Esophagus (tissue), 2 donors: ENCODE results near the gene ZC3H18. TPM values are rescaled to one million over a fixed set of nuclear protein-coding genes. Genes with fewer than 3 reads are reported as not detected.
A peak's percentile ranks its signal among the peaks of the same experiment; 100 is the strongest.
"Not testable (repeated sequence)": the region's sequence is repeated elsewhere in the genome, so short reads cannot be mapped to it uniquely, and the experiment has no call there.

Source experiments
- H3K27ac ChIP-seq, 2 donors: one replicate each; pipeline ENCODE4 v1.5.1; 2013; ENCODE audit warnings: low read depth in 2 of 2, mild to moderate bottlenecking in 2 of 2, inconsistent platforms in 1 of 2, low read length in 1 of 2, moderate library complexity in 1 of 2
- H3K27me3 ChIP-seq, 2 donors: one replicate each; pipeline ENCODE4 v1.6.1; 2013; ENCODE audit warnings: low read length in 2 of 2, control low read depth in 1 of 2, mild to moderate bottlenecking in 1 of 2; ENCODE audit not compliant: insufficient read depth in 2 of 2, control insufficient read depth in 1 of 2
- H3K36me3 ChIP-seq, 2 donors: one replicate each; pipeline ENCODE4 v1.6.1; 2013; ENCODE audit warnings: low read length in 1 of 2; ENCODE audit not compliant: control insufficient read depth in 2 of 2, insufficient read depth in 2 of 2
- H3K4me1 ChIP-seq, 2 donors: one replicate each; pipeline ENCODE4 v1.6.1; 2013; ENCODE audit warnings: low read length in 1 of 2; ENCODE audit not compliant: control insufficient read depth in 2 of 2, insufficient read depth in 2 of 2
- H3K4me3 ChIP-seq, 2 donors: one replicate each; pipeline ENCODE4 v1.5.1; 2013; ENCODE audit warnings: low read length in 2 of 2, mild to moderate bottlenecking in 2 of 2, low read depth in 1 of 2, moderate library complexity in 1 of 2
- H3K9me3 ChIP-seq, 2 donors: one replicate each; pipeline ENCODE4 v1.6.1; 2013; ENCODE audit warnings: mild to moderate bottlenecking in 2 of 2, low read depth in 1 of 2, low read length in 1 of 2, moderate library complexity in 1 of 2; ENCODE audit not compliant: control insufficient read depth in 2 of 2, insufficient read depth in 1 of 2
- WGBS, 2 donors: extraction: QIAGEN DNeasy Blood & Tissue Kit; methylation state at CpG; one replicate each; pipeline ENCODE4 v1.1.7; 2013; 5-methylcytosine and 5-hydroxymethylcytosine counted together
- polyA plus RNA-seq, 2 donors: library from polyadenylated mRNA; stranded (reverse); fragments of 200-250 nt; gene quantifications; one replicate each; pipeline ENCODE4 v1.2.3, GENCODE V29; 2013
- donor health status: healthy with polysubstance abuse.
- donor health status: Bipolar disorder and iron deficiency.

Gene ZC3H18
- polyA plus RNA-seq, 2 donors: 19.1 to 24.5 TPM

DNA sequence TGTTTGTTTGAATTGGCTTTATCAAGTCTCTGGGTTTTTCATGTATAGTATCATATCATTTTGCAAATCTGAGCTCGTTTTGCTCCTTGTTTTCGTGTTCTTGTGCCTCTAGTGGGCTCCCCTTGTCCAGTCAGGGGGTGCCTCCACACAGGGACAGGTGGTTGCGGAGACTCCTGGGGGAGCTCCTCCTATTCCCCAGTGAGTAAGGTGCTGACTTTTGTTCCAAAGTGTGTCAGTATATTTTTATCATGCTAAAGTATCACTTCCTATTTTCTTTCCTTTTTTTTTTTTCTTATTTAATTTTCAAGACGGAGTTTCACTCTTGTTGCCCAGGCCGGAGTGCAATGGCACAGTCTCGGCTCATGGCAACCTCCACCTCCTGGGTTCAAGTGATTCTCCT is 37.9 kb downstream of the ZC3H18 start:
- peaks cover 2% of the 10 kb centered on the region in 2 donors for H3K4me1 ChIP-seq
- H3K36me3 ChIP-seq: peaks cover 19 to 42% of the 10 kb centered on the region in 2 donors
- no peaks in the 10 kb centered on the region for H3K27me3 ChIP-seq
- H3K4me3 ChIP-seq: no peak overlapping the region
- no peak overlapping the region for H3K27ac ChIP-seq
- no peaks in the 10 kb centered on the region for H3K9me3 ChIP-seq
- 89 to 91% methylated on average over 6 of the region's 6 CpGs for WGBS, 2 donors

DNA sequence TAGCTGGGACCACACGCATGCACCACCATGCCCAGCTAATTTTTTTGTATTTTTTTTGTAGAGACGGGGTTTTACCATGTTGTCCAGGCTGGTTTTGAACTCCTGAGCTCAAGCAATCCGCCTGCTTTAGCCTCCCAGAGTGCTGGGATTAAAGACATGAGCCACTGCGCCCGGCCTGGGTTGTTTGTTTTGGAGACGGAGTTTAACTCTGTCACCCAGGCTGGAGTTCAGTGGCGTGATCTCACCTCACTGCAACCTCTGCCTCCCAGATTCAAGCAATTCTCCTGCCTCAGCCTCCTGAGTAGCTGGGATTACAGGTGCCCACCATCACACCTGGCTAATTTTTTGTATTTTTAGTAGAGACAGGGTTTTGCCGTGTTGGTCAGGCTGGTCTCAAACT is 39.2 kb downstream of the ZC3H18 start:
- H3K27me3 ChIP-seq, H3K4me1 ChIP-seq, H3K4me3 ChIP-seq, H3K9me3 ChIP-seq, H3K27ac ChIP-seq: not testable (repeated sequence)
- peaks cover 19 to 45% of the 10 kb centered on the region in 2 donors for H3K36me3 ChIP-seq
- WGBS, 2 donors: 91 to 96% methylated on average over 8 of the region's 8 CpGs

DNA sequence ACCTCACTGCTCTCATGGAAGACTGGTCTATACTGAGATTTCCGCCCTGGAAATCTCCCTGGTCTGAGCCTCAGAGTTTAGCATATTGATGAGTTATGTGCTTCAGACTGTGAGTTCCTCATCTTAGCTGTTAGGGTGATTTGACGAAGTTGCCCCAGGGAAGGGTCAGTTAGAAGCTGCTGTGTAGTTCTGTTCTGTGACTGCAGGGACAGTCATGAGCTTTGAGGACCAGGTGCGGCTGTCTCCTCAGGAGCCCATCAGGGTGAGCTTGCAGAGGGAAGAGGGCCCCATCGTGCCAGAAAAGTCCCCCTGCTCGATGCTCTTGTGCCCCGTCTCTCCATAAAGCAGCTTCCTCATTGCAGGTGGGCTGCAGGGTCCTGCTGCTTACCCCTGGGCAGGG is 39.9 kb downstream of the ZC3H18 start:
- H3K27me3 ChIP-seq: no peaks in the 10 kb centered on the region
- H3K36me3 ChIP-seq: peaks cover 19 to 49% of the 10 kb centered on the region in 2 donors
- 93 to 94% methylated on average over 6 of the region's 6 CpGs for WGBS, 2 donors
- H3K27ac ChIP-seq: no peak overlapping the region
- peaks cover 2% of the 10 kb centered on the region in 2 donors for H3K4me1 ChIP-seq
- no peak overlapping the region for H3K4me3 ChIP-seq
- H3K9me3 ChIP-seq: no peaks in the 10 kb centered on the region

DNA sequence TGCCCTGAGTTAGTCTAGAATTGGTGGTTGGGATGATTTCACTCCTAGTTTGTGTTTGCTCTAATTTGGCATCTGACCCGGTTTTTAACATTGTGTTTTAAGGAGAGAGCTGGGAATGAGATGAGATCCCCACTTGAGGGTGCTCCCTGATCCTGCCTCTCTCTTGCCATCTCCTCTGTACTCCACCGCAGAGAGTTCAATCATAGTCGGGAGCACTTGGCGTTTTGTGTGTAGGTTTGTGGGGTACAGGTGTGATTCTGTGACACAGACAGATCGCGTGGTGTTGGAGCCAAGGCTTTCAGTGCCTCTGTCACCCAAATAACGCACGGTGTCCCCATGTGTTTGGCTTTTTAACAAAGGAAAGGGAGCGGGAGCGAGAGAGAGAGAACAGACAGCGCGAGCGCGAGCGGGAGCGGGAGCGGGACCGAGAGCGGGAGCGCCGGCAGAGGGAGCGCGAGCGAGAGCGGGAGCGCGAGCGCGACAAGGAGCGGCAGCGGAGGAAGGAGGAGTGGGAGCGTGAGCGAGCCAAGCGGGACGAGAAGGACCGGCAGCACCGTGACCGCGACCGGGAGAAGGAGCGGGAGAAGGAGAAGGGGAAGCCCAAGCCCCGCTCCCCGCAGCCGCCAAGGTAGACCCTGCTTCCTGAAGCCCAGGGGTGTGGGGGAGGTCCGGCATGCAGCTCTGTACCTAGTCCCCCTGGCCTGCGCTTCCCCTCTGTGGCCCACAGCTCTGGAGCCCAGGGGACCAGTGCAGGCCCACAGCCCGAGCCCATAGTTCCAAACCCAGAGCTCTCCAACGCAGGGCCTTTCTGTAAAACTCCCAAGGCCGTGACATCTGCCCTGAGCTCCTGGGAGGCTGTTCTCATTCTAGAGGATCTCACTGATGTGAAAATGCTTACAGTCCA is 41.0 kb downstream of the ZC3H18 start:
- H3K36me3 ChIP-seq: peaks cover 19 to 46% of the 10 kb centered on the region in 2 donors

DNA sequence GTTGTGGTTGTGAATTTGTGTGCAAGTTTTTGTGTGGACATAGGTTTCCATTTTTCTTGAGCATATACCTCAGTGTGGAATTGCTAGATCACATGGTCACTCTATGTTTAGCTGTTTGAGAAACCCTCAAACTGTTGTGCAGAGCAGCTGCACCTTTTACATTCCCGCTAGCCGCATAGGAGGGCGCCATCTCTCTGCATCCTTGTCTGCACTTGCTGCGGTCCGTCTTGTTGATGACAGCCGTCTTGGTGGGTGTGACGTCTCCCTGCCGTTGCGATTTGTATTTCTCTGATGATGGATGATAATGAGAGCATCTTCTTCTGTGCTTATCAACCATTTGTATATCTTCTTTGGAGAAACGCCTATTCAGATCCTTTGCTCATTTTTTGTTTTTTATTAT is 43.1 kb downstream of the ZC3H18 start:
- Histone ChIP-seq H3K27me3 (no peaks in the 10 kb centered on the region), H3K4me1 (peaks cover 0 to 5% of the 10 kb centered on the region in 2 donors), H3K9me3 (no peaks in the 10 kb centered on the region), H3K27ac (no peak overlapping the region), H3K4me3 (no peak overlapping the region), H3K36me3 (peaks cover 24 to 37% of the 10 kb centered on the region in 2 donors)
- WGBS, 2 donors: 85 to 88% methylated on average over 10 of the region's 10 CpGs

More for the DNA sequence above, 41.0 kb downstream of the ZC3H18 start:
- no peak overlapping the region for H3K4me3 ChIP-seq
- H3K9me3 ChIP-seq: no peaks in the 10 kb centered on the region
- no peak overlapping the region for H3K27ac ChIP-seq
- WGBS, 2 donors: 86 to 90% methylated on average over 47 to 49 of the region's 49 CpGs
- no peaks in the 10 kb centered on the region for H3K27me3 ChIP-seq
- H3K4me1 ChIP-seq: no peaks in the 10 kb centered on the region

DNA sequence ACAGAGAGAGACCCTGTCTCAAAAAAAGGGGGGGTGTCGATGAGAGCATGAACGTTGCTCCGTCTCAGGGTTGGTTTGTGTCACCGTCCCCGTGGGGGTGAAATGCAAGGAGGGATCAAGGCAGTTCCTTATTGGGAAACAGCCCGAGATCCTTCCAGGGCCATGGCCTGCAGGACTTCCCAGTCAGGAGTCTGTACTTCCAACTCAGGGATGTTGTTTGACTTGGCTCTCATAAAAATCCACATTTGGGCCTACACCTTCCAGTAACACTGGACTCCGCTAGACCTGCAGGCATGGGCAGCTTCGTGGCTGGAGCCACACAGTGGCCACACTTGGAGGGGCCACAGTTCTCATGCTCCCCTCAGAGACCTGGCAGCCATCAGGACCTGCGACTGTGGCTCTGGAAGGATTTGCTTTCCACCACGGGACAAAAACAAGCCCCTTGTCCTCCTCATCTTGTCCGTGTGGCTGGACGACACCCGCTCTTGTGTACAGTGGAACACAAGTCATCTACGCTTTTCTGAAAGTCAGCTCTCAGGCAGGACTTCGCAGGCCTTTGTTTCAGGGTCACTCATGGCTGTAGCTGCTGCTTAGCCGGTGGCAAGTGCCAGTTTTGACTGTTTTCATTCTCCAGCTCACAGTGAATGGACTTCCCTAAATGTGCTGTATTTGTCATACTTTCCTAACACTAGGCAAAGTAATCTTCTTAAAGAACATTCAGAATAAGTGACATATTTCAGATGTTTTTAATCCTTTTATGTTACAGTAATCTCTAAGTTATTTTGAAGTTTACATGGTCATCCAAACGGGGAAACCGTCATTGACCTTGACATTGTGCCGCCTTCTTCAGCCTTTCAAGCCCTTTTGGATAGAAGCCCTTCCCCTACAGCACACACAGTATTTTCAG is 44.0 kb downstream of the ZC3H18 start:
- Histone ChIP-seq H3K27ac (no peak overlapping the region), H3K27me3 (no peaks in the 10 kb centered on the region), H3K36me3 (peaks cover 24 to 40% of the 10 kb centered on the region in 2 donors), H3K4me1 (peaks cover 0 to 5% of the 10 kb centered on the region in 2 donors), H3K9me3 (no peaks in the 10 kb centered on the region), H3K4me3 (no peak overlapping the region)
- 80 to 83% methylated on average over 19 of the region's 19 CpGs for WGBS, 2 donors

DNA sequence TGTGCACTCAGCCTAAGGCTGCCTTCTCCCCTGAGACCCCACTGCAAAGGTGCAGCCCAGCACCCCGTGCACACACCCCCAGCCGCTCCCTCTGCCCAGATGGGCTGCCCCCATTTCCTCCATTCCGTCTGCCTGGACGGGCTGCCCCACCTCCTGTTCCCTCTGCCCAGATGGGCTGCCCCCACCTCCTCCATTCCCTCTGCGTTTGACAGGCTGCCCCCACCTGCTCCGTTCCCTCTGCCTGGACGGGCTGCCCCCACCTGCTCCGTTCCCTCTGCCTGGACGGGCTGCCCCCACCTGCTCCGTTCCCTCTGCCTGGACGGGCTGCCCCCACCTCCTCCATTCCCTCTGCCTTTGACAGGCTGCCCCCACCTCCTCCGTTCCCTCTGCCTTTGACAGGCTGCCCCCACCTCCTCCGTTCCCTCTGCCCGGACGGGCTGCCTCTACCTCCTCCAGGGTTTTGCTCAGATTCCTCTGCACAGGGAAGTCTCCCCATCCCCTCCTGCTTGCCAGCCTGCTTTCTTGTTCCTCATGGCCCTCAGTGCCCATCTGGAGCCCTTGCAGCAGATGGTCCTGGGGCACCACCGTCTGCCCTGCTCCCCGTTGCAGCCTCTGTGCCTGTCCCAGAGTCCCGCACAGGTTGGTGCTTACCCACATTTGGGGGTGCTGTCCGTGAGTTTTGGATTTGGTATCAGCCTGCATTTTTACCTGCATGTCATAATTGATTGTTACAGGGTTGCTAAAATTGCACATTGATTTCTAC is 44.8 kb downstream of the ZC3H18 start:
- Histone ChIP-seq H3K27me3 (no peaks in the 10 kb centered on the region), H3K9me3 (no peaks in the 10 kb centered on the region), H3K27ac (no peak overlapping the region), H3K4me1 (peaks cover 0 to 5% of the 10 kb centered on the region in 2 donors), H3K4me3 (no peak overlapping the region), H3K36me3 (peaks cover 21 to 44% of the 10 kb centered on the region in 2 donors)
- WGBS, 2 donors: 84 to 91% methylated on average over 19 of the region's 19 CpGs

DNA sequence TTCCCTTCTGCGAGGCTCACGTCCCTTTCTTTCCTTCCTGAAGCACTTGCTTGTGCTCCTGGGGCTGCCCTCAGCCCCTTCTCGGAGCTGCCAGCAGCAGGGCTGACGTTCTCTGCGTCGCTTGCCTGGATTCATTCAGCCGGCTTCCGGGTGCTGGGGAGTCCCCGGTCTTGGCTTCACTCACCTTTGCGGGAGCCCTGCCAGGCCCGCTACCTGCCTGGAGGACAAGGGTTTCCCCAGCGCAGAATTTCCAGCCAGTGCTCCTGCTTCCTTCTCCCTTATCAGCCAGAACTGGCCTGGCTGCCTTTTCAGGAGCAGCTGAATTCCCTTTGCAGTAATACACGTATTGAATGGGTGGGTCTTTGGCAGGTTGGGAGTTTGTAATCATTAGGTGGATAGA is 46.1 kb downstream of the ZC3H18 start:
- WGBS, 2 donors: 35 to 51% methylated on average over 13 of the region's 13 CpGs
- no peaks in the 10 kb centered on the region for H3K9me3 ChIP-seq
- H3K27ac ChIP-seq: peak overlapping the region in 1 of 2 donors; percentile 11
- H3K4me1 ChIP-seq: peaks cover 0 to 5% of the 10 kb centered on the region in 2 donors
- H3K27me3 ChIP-seq: no peaks in the 10 kb centered on the region
- peaks cover 13 to 34% of the 10 kb centered on the region in 2 donors for H3K36me3 ChIP-seq
- H3K4me3 ChIP-seq: no peak overlapping the region

DNA sequence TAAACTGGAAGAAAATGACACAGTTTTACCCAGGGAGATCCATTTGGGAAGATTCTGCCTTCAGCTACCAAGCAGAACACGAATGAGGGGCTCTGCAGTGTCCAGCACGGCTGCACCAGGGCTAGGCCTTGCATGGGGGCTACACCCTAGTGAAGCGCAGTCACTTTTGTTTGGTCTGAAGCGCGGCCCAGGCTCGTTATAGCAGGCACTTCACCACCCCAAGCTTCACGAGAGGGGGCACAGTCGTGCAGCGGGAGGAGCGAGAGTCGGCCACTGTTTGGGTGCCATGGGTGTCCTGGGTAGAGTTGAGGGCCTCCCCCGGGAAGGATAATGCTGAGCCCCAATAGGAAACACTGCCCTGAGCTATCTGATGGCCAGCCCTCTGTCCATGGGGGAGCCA is 46.5 kb downstream of the ZC3H18 start:
- 76 to 87% methylated on average over 12 of the region's 12 CpGs for WGBS, 2 donors
- Histone ChIP-seq H3K27ac (no peak overlapping the region), H3K9me3 (no peaks in the 10 kb centered on the region), H3K4me3 (no peak overlapping the region), H3K27me3 (no peaks in the 10 kb centered on the region), H3K4me1 (peaks cover 0 to 5% of the 10 kb centered on the region in 2 donors), H3K36me3 (peaks cover 10 to 30% of the 10 kb centered on the region in 2 donors)
